Fibroblast of upper back skin (primary cell): ENCODE results near the gene KCNMA1.

Experiments used
- DNase-seq: peaks from one replicate; pipeline ENCODE4 v3.0.0-alpha.2; 2013

KCNMA1 gene

GRCh38 chr10:76864922-76865321, 772.7 kb downstream of the KCNMA1 start:
- DNase-seq = no peak

- DNase-seq = no peak
Observed at GRCh38 chr10:76858721-76859120, 778.9 kb downstream of the KCNMA1 start.

DNA sequence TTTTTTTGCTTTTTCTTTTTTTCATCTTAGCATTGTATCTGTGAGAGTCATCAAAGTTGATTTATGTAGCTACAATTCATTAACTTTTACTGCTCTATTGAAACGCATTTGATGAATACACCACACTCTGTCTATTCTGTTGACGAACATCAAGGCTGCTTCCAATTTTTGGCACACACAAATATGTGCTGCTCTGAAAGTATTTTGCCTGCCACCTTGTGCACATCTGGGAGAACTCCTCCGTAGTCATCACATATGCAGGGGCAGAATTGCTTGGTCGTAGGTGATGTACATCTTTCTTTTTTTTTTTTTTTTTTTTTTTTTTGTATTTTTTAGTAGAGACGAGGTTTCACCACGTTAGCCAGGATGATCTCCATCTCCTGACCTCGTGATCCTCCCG, 796.8 kb downstream of the KCNMA1 start:
- DNase-seq = no peak

- DNase-seq = no peak
Observed at GRCh38 chr10:76839276-76839675, 798.3 kb downstream of the KCNMA1 start.

DNA sequence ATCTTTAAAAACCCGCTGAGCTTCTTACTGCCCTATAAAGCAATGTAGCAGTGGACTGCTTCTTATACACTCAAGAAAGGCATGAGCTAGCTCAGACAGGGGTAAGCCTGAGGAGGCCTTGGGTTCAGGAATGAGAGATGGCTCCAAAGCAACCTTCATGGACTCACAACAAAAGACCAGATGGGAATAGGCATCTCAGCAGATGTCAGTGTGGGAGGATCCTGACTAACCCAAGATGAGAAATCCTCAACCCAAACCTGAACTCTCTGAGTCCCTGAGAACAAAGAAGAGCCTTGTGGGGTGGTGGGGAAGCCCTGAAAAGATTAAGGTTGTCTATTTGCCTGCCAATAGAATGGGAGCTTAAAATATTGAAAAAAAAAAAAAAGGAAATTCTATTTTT, 807.4 kb downstream of the KCNMA1 start:
- DNase-seq = no peak

GRCh38 chr10:76829724-76830123, 807.9 kb downstream of the KCNMA1 start:
- no peak for DNase-seq
